GM18502 (cell line): ENCODE data around the gene DNAJA3.

ENCODE experiments used
- ATAC-seq: cut with Tn5 transposase; IDR thresholded peaks from one replicate; pipeline ENCODE4 v1.9.1; 2021; ENCODE audit warnings: mild to moderate bottlenecking; ENCODE audit not compliant: unreplicated experiment, poor library complexity

The DNAJA3 gene

GRCh38 chr16:4428500-4428899, 2.8 kb downstream of the DNAJA3 start:
- no peak for ATAC-seq

GRCh38 chr16:4431023-4431422, 5.4 kb downstream of the DNAJA3 start:
- no peak for ATAC-seq

GRCh38 chr16:4433228-4433627, 7.6 kb downstream of the DNAJA3 start:
- ATAC-seq, result no peak

GRCh38 chr16:4433914-4434787, 8.5 kb downstream of the DNAJA3 start:
- ATAC-seq, result no peak

- ATAC-seq, result no peak
These were observed 9.8 kb downstream of the DNAJA3 start for GRCh38 chr16:4435337-4436067.

- no peak for ATAC-seq
These were observed 11.7 kb downstream of the DNAJA3 start for GRCh38 chr16:4437366-4437765.

GRCh38 chr16:4442371-4442770, 16.7 kb downstream of the DNAJA3 start:
- ATAC-seq, result no peak

- ATAC-seq, result no peak
These were observed 17.6 kb downstream of the DNAJA3 start for GRCh38 chr16:4443271-4443670.

- no peak for ATAC-seq
These were observed 18.3 kb downstream of the DNAJA3 start for GRCh38 chr16:4443986-4444385.

- ATAC-seq, result no peak
These were observed 24.8 kb downstream of the DNAJA3 start for GRCh38 chr16:4450430-4450829.

- no peak for ATAC-seq
These were observed 25.4 kb downstream of the DNAJA3 start for GRCh38 chr16:4450931-4451519.

GRCh38 chr16:4452674-4453073, 27.0 kb downstream of the DNAJA3 start:
- no peak for ATAC-seq

GRCh38 chr16:4454623-4455022, 29.0 kb downstream of the DNAJA3 start:
- no peak for ATAC-seq

GRCh38 chr16:4455081-4455480, 29.4 kb downstream of the DNAJA3 start:
- ATAC-seq, result no peak

- ATAC-seq, result no peak
These were observed 30.3 kb downstream of the DNAJA3 start for GRCh38 chr16:4455951-4456350.

GRCh38 chr16:4460936-4461249, 35.2 kb downstream of the DNAJA3 start:
- ATAC-seq, result no peak

GRCh38 chr16:4461250-4462085, 35.8 kb downstream of the DNAJA3 start:
- no peak for ATAC-seq

- ATAC-seq, result no peak
These were observed 38.0 kb downstream of the DNAJA3 start for GRCh38 chr16:4463522-4464163.

GRCh38 chr16:4465977-4466779, 40.5 kb downstream of the DNAJA3 start:
- no peak for ATAC-seq
